RPMI8226 (cell line): ENCODE data around the gene PECR.
"Not testable (repeated sequence)": the region's sequence is repeated elsewhere in the genome, so short reads cannot be mapped to it uniquely, and the experiment has no call there.

Source experiments
- DNase-seq: peaks from one replicate; pipeline ENCODE4 v3.0.0-alpha.2; 2015

PECR gene

GRCh38 chr2:216103213-216103612 is 21.6 kb upstream of the PECR start:
- DNase-seq: no peak

DNA sequence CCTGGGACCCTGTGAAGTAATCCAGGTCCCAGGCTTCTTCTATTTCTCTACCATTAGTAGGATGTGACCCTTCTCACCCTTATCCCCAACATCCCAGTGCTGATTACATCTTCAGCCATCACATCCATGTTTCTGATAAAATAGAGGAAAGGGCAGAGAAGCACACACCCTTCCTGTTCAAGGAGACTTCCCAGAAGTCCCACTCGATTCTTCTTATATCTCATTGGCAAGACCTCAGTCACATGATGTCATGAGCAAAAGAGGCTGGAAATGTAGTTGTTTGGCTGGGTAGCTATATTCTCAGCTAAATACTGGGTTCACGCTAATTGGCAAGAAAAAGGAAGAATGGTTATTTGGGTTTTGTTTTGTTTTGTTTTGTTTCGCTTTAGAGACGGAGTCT is 19.5 kb upstream of the PECR start:
- DNase-seq: no peak

GRCh38 chr2:216098421-216099334 is 17.1 kb upstream of the PECR start:
- DNase-seq: no peak

DNA sequence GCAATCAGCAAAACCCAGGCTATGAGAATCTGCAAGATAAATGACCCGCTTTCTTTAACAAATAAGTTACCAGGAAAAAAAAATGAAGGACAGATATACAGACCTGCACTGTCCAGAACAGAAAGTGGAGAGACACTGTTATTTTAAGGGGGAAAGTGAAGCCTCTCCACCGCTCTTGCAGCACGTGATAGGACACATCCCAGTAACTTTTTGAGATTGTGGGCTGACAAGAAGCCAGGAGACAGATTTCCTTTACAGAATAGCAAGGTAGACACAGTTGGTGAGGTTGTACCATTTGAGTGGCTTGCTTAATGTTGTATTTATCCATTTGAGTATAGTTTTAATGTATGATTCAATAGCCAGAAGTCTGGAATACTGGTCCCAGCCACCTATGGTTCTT is 13.1 kb upstream of the PECR start:
- no peak for DNase-seq

- no peak for DNase-seq
These were observed 11.0 kb upstream of the PECR start for GRCh38 chr2:216092646-216093045.

- no peak for DNase-seq
These were observed 8.8 kb upstream of the PECR start for GRCh38 chr2:216090369-216090786.

DNA sequence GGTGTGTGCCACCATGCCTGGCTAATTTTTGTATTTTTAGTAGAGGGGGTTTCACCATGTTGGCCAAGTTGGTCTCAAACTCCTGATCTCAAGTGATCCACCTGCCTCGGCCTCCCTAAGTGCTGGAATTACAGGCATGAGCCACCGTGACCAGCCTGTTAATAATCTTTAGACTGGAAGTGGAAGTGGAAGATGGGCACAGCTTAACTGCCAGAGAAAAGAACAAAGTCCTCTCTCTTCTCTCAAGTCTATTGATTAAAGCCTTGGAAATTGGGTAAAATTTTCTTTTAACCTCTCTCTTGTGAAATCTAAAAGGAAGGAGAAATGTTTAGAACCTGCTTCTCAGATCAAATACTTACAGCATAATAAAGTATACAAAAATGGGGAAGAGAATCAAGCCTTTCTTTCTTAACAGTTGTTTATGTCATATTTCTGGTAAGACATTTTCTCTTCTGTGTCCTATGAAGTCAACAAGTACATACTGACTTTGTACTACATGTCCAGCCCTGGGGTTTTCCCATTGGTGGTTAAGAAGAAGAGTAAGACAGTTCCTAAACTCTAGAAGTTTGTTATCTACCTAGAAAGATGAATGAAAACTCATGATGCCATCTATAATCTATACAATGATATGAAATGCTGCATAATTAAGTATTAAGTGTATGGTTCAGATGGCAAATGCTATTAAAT is 4.7 kb upstream of the PECR start:
- no peak for DNase-seq

DNA sequence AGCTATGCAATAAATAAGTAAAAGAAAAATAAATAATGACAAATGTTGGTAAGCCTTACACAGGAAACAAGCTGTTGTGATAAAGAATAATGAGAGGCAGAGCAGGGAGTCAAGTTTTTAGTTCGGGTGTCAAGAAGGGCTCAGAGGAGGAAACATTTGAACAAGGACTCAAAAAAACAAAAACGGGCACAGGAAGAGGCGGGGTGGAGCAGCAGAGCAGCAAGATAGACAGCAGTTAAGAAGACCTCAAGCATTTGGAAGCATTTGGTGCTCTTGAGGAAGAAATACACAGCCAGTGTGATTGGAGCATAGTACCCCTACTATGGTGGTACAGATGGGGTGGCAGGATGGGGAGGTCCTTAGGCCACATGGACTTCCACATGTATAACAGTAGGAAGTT is 2.9 kb upstream of the PECR start:
- DNase-seq: no peak

- no peak for DNase-seq
These were observed 2.1 kb upstream of the PECR start for GRCh38 chr2:216083464-216084281.

DNA sequence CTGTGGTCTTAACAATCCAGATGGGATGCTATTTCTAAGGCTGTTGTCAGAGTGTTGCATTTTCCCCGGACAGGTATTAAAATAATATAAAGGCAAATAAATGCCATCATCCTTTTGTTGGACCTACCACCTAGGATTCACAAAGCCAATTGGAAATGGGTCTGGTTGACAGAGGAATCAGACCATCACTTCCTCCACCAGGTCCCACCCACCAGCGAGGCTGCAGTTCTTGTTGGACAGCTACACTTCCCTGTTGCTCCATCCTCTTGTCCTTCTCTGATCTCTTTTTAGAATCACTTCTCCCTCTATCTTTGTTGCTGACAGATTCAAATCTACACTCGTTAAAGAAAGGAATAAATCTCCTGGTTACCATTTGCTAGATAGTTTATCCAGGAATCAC is 1.2 kb upstream of the PECR start:
- no peak for DNase-seq

DNA sequence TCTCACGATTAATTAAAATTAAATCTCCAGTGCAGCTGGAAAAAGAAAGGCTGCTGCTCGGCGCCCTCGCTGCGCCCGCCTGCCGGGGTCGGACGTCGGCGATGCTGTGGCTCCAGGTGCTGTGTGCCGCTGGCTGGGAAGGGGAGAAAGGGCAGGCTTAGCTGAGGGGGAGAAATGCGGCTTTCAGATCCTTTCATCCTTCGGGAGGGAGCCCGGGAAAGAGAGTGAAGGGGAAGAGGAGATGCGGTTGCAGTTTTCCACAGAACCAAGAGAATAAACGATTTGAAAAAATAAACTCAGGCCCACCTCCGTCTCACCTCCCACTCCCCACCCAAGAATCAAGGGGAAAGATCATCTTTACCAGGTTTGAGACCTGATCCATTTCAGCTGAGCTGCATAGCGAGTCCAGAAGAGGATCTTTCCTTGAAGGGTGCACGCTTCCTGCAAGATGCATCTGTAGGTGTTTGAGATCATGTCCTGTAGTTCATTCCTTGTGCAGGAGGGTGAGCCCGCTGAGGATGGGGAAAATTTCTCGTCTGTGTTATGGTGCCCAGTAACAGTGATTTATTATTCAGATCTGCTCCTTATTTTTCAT is 605 bp upstream of the PECR start:
- no peak for DNase-seq

DNA sequence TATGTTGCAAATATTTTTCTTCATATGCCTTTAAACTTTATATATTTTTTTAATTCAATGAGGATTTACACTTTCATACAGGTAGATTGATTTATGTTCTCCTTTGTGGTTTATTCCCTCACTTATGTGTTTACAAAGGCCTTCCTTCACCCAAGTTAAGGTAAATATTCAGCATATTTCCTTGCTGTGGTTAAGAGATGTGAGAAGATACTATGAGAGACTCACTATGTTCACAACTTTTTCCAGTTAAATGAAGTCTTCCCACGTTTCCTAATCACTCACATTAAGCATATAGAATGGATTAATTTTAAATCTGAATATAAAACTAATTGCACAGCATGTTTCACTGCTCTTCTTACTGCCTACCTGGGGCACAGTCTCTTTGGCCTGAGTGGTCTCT is 597 bp downstream of the PECR start:
- no peak for DNase-seq

GRCh38 chr2:216080048-216080447 is 1.6 kb downstream of the PECR start:
- DNase-seq: not testable (repeated sequence)

DNA sequence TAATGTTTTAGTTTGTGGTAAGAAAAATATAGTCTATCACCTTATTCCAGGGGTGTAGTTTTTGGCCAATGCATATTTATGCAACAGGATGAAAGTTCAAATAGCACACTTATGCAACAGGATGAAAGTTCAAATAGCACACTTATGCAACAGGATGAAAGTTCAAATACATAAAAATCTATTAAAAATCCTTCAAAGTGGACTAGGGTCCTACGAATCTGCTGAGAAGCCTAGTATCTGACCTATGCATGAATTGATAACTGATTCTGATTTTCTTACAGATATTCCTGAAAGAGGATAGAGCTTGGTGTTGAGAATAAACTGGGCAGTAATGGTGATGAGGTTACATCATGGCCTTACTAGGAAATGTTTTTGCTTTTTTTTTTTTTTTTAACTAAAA is 2.8 kb downstream of the PECR start:
- DNase-seq: no peak

DNA sequence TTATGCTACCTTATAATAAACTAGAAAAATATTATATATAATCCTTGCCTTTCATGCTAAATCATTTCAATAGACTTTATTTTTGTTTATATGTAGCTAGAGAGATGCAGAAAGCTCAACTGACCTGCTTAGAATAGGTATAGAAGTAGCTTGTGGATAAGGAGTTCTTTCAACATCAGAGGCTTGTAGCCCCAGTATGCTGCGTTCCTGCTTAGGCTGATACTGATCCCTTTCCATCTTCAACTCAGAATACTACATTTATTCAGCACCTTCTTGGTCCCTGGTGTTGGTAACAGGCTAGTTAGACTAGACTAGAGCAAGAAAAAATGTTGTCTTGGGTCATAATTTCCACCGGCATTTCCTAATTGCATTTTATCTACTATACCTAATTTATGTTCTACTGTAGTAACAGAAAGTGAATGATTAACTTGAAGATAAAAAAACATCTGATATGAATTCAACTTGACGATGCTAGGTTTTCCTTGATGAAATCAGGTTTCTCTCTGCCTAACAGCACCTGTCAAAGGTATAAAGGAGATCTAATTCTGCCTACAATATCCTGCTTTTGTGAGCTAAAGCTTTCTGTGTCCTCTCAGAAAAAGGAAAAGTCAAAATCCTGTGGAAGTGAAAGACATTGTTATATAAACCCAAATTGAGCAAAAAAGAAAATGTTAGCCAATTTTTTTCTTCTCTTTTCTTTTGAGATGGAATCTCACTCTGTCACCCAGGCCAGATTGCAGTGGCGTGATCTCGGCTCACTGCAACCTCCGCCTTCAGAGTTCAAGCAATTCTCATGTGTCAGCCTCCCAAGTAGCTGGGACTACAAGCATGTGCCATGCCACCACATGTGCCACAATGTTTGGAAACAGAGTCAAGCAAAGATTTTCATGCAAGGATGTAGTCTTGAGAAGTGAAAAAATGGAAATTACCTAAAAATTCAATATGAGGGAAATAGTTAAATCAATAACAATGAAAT is 5.8 kb downstream of the PECR start:
- no peak for DNase-seq

DNA sequence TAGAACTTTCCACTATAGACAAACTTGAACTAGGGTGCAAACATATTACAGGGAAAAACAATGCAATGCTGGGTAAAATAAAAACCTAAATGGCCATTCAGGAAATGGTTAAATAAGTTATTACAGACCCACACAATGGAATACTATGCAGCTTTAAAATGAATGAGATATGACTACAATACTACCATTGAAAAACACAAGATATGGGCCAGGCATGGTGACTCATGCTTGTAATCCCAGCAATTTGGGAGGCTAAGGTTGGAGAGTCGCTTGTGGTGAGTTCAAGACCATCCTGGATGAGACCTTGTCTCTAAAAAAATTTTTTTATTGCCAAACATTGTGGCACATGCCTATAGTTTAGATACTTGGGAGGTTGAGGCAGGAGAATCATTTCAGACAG is 6.8 kb downstream of the PECR start:
- no peak for DNase-seq

- DNase-seq: no peak
These were observed 7.2 kb downstream of the PECR start for GRCh38 chr2:216074380-216074779.

DNA sequence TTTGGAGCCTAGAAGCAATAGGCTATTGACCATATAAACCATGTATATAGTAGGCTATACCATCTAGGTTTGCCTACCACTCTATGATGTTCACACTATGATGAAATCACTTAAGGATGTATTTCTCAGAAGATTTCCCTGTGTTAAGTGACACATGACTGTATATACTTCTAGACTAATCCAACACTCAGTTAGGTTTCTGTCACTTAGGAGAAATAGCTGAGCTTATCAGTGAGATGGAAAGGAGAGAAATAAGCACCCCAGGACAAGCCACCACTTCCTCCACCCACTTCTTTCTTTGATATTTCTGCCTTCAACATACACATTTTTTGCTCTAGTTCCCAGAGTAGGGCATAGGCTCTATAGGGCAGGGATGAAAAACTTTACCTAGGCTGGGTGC is 7.8 kb downstream of the PECR start:
- no peak for DNase-seq

GRCh38 chr2:216072473-216072872 is 9.1 kb downstream of the PECR start:
- no peak for DNase-seq

GRCh38 chr2:216071111-216071851 is 10.3 kb downstream of the PECR start:
- no peak for DNase-seq

DNA sequence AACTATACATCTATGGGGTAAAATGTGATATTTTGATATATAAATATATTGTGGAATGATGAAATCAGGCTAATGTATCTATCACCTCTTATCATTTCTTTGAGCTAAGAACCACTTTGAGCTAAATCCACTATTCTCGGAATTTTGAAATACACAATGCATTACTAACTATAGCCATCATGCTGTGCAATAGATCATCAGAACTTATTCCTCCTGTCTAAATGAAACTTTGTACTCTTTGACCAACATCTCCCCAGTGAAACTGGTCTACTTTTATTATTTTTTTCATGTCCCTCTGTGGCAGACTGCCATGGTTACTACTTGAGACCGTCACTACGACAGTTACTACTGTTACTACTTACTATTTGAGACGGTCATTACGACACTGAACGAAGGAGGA is 11.4 kb downstream of the PECR start:
- DNase-seq: no peak
